Coronary artery (tissue), 2 donors: ENCODE measurements around the gene ZFR2.

Experiments used
- DNase-seq: peaks from one replicate; pipeline ENCODE4 v3.0.0-alpha.2; 2017; ENCODE audit warnings: low spot score
- H3K27ac ChIP-seq, 2 donors: fragments of 200-600 bp; sonication (generic); one replicate each; pipeline ENCODE4 v1.5.1; 2016 to 2019
- H3K4me3 ChIP-seq: fragments of 200-600 bp; sonication (generic); 2 replicates; pipeline ENCODE4 v1.5.1; 2016; ENCODE audit warnings: mild to moderate bottlenecking, moderate library complexity
- TF ChIP-seq, protein P1 (sequence below): fragments of 200-600 bp; sonication (generic); IDR thresholded peaks from one replicate; pipeline ENCODE4 v1.5.1; 2019; ENCODE audit warnings: antibody characterized with exemption

ZFR2 gene

DNA sequence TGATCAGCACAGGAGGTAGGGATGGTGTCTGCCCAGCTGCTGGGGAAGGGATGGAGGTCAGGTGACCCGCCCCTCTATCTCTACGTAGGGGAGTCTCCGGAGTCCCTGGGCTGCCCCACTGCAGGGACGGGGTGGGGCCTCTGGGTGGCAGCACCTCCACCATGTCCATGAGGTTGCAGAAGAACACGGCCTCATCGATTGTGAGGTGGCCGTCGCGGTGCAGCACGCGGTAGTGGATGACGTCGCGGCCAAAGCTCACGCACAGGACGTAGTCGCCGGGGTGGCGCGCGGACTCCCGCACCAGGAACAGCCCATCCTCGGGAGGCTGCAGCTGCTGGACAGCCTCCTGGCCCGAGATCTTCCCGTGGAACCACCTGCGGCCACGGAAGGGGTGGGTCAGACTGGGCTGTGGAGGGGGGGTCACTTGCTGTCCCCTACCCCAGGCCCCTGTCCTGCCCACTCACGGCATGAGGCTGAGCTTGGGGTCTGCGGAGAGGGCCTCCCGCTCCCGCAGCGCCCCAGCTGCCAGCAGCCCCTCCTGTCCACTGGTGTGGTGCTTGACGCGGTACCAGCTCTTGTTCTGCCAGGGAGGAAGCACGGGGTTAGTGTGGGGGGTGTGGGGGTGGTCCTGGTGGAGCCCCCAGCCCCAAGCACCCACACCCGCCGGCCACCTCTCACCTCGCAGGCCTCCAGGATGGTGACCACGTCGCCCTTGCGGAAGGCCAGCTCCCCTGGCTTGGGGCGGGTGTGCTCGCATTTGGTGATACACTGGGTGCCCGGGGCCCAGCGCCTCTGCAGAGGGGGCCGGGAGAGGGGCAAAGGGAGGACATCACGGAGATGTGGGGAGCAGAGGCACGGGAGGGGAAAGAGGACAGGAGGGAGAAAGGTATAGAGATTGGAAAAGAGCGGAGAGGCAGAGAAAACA lies 84.9 kb downstream of the ZFR2 start:
- TF ChIP-seq, protein P1, sequence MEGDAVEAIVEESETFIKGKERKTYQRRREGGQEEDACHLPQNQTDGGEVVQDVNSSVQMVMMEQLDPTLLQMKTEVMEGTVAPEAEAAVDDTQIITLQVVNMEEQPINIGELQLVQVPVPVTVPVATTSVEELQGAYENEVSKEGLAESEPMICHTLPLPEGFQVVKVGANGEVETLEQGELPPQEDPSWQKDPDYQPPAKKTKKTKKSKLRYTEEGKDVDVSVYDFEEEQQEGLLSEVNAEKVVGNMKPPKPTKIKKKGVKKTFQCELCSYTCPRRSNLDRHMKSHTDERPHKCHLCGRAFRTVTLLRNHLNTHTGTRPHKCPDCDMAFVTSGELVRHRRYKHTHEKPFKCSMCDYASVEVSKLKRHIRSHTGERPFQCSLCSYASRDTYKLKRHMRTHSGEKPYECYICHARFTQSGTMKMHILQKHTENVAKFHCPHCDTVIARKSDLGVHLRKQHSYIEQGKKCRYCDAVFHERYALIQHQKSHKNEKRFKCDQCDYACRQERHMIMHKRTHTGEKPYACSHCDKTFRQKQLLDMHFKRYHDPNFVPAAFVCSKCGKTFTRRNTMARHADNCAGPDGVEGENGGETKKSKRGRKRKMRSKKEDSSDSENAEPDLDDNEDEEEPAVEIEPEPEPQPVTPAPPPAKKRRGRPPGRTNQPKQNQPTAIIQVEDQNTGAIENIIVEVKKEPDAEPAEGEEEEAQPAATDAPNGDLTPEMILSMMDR, result no peak
- H3K27ac ChIP-seq, result no peak overlapping the region
- no peak overlapping the region for H3K4me3 ChIP-seq
- no peak for DNase-seq

DNA sequence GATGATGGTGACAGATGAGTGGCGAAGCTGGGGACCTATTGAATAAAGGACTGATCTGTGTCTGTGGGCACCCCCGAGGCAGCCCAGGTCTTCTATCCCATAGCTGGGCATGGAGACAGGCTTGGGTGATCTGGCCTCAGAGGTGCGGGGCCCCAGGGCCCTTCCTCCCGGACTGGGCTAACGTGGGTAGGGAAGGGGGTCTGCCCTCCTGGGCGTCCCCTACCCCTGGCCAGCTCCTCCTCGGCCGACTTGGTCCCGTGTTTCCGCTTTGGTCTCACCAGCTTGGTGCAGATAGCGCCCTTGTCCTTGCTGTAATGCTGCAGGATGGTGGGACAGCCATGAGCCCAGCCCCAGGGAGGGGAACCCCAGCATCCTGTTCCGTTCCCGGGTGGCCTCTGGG lies 85.9 kb downstream of the ZFR2 start:
- DNase-seq, result peak; percentile 66
- TF ChIP-seq, protein P1, result no peak
- no peak overlapping the region for H3K4me3 ChIP-seq
- H3K27ac ChIP-seq, result no peak overlapping the region

DNA sequence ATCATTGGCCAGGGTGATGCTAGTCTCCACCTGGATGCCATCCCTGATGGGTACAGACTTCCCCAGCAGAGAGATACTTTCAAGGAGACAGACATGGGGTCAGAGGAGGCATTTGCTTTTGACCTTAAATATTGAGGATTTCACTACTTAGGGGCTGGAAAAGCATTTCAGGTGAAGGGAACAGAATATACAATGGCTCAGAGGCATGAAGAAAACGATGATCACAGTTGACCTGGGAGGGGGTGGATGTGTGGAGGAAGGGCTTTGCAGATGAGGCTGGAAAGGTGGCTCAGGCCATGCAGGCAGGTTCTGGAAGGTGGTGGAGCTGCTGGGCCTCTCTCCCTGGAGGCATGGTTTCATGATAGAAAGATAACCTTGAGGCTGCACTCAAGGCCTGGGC lies 86.5 kb downstream of the ZFR2 start:
- TF ChIP-seq, protein P1, result no peak
- H3K27ac ChIP-seq, result no peak overlapping the region
- H3K4me3 ChIP-seq, result no peak overlapping the region
- DNase-seq, result no peak

DNA sequence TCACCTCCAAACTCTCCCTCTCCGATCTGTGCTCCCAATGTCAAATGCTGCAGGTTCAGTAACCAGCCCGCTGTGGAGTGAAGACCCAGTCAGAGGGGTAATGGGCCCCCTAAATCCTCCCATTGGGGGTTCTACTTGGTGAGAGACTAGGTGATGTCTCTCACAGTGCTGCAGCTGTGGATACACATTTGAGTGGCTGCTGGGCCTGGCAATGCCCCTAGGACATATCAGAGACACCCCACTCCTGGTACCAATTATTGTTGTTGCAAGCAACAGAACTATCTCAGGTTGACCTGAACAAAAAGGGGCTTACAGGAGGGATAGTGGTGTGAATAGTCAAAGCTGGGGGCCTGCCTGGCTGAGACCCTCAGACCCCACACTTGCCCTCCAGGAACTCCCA lies 87.2 kb downstream of the ZFR2 start:
- Histone ChIP-seq H3K4me3 (no peak overlapping the region), H3K27ac (no peak overlapping the region)
- TF ChIP-seq, protein P1, result no peak
- no peak for DNase-seq

DNA sequence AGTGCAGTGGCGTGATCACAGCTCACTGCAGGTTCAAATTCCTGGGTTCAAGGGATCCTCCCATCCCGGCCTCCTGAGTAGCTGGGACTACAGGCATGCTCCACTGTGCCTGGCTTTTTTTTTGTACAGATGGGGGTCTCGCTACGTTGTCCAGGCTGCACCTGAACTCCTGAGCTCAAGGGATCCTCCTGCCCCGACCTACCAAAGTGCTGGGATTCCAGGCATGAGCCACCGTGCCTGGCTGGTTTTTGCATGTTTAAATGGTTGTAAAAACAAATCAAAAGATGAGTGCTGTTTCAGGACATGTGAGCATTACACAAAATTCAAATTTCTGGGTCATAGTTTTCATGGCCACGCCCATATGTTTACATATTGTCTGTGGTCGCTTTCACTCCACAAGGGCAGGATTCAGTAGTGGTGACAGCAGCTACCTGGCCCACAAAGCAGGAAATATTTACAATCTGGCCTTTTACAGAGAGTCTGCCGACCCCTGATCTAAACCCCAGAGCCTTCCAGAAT lies 88.0 kb downstream of the ZFR2 start:
- TF ChIP-seq, protein P1, result no peak
- H3K4me3 ChIP-seq, result no peak overlapping the region
- H3K27ac ChIP-seq, result no peak overlapping the region
- no peak for DNase-seq

DNA sequence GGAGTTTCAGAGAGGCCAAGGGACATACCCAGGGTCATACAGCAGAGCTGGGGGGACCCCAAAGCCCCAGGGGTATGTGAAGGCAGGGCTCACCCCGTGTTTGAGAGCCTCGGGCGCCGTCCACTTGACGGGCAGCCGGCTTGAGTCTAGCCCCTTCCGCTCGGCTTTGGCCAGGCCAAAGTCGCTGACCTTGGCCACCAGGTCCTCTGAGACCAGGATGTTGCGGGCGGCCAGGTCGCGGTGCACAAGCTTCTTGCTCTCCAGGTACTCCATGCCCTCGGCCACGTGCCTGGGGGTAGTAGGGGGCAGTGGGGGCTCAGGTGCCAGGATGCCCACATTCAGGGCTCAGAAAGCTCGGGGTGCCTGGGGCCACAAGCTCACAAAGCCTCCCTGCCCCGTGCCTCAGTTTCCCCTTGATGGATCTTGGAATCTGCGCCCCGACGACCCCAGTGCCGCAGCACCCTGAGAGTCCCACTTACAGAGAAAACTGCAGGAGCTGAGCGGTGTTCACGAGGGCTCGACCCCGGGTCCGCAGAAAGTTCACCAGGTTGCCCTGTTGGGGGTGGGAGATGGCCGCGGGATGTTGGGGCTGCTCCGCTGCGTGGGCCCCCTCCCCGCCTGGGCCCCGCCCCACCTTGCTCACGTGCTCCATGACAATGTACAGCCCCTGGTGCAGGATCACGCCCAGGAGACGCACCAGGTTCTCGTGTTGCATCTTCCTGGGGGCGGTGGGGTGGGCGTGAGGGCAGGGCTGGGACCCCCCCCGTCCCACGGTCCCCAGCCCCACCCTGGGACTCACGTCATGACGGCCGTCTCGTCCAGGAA lies 89.7 kb downstream of the ZFR2 start:
- Histone ChIP-seq H3K27ac (no peak overlapping the region), H3K4me3 (no peak overlapping the region)
- TF ChIP-seq, protein P1, result no peak
- DNase-seq, result no peak
